Dermis microvascular lymphatic vessel endothelial cell (primary cell): ENCODE results near the gene COL12A1. TPM values are rescaled to one million over a fixed set of nuclear protein-coding genes. Genes with fewer than 3 reads are reported as not detected.

ENCODE experiments used
- DNase-seq, 2 donors: peaks; one replicate each; pipeline versions ENCODE4 v3.0.0 to v3.0.0-alpha.2; 2010; ENCODE audit warnings: low read depth in 2 of 2
- total RNA-seq: library from RNA; depleted of rRNA; stranded (reverse); fragments of >200 nt; gene quantifications from 2 replicates; pipeline ENCODE4 v1.2.1, GENCODE V29; 2014

The COL12A1 gene
- 1.0 and 1.4 TPM in 2 replicates for total RNA-seq

GRCh38 chr6:75205776-75206575 is at the start of gene COL12A1:
Gene COL12A1 (minus strand): TSS chr6:75206053. CDS start chr6:75202792, 3,261 bp downstream.
- DNase-seq: peak in 1 of 2 donors; percentile 69

- no peak for DNase-seq
These were observed 44.7 kb upstream of the COL12A1 start for GRCh38 chr6:75250552-75250951.

GRCh38 chr6:75249837-75250236 is 44.0 kb upstream of the COL12A1 start:
- DNase-seq: no peak

GRCh38 chr6:75246386-75246785 is 40.5 kb upstream of the COL12A1 start:
- no peak for DNase-seq

GRCh38 chr6:75244063-75244584 is 38.3 kb upstream of the COL12A1 start:
- DNase-seq: peak in 1 of 2 donors; percentile 24

- peak; percentile 95 to 98 for DNase-seq
These were observed 37.6 kb upstream of the COL12A1 start, which contains the start of gene COX7A2 for GRCh38 chr6:75243333-75244062. Gene COX7A2 (minus strand): TSS chr6:75243801. CDS start chr6:75243734, 67 bp downstream.

- no peak for DNase-seq
These were observed 30.8 kb upstream of the COL12A1 start for GRCh38 chr6:75236630-75237029.

GRCh38 chr6:75235271-75235670 is 29.4 kb upstream of the COL12A1 start:
- DNase-seq: no peak

GRCh38 chr6:75234126-75234865 is 28.4 kb upstream of the COL12A1 start:
- DNase-seq: no peak

- DNase-seq: no peak
These were observed 27.3 kb upstream of the COL12A1 start for GRCh38 chr6:75233092-75233615.

GRCh38 chr6:75230484-75231325 is 24.9 kb upstream of the COL12A1 start:
- DNase-seq: peak; percentile 40 to 60

- no peak for DNase-seq
These were observed 18.6 kb upstream of the COL12A1 start for GRCh38 chr6:75224303-75224926.

GRCh38 chr6:75223428-75223827 is 17.6 kb upstream of the COL12A1 start:
- DNase-seq: no peak

- DNase-seq: no peak
These were observed 16.4 kb upstream of the COL12A1 start for GRCh38 chr6:75222261-75222660.

- DNase-seq: no peak
These were observed 15.3 kb upstream of the COL12A1 start for GRCh38 chr6:75221116-75221515.

GRCh38 chr6:75220357-75220756 is 14.5 kb upstream of the COL12A1 start:
- DNase-seq: peak in 1 of 2 donors; percentile 40

GRCh38 chr6:75219263-75219662 is 13.4 kb upstream of the COL12A1 start:
- no peak for DNase-seq

GRCh38 chr6:75217193-75217592 is 11.3 kb upstream of the COL12A1 start:
- peak; percentile 71 to 74 for DNase-seq

- no peak for DNase-seq
These were observed 9.4 kb upstream of the COL12A1 start for GRCh38 chr6:75215291-75215690.

- no peak for DNase-seq
These were observed 7.9 kb upstream of the COL12A1 start for GRCh38 chr6:75213732-75214131.
